Glutamatergic neuron (in vitro differentiated cells): ENCODE measurements around the gene FCAR. TPM values are rescaled to one million over a fixed set of nuclear protein-coding genes. Genes with fewer than 3 reads are reported as not detected.
"Not testable (repeated sequence)": the region's sequence is repeated elsewhere in the genome, so short reads cannot be mapped to it uniquely, and the experiment has no call there.

Source experiments
- DNase-seq: peaks from one replicate; pipeline ENCODE4 v3.0.0; 2022
- H3K27ac Mint-ChIP-seq: one replicate; pipeline ENCODE4 v1.8.0; 2020; ENCODE audit warnings: mild to moderate bottlenecking, mixed read lengths, inconsistent platforms; ENCODE audit not compliant: unreplicated experiment
- H3K27me3 Mint-ChIP-seq: one replicate; pipeline ENCODE4 v1.8.0; 2020; ENCODE audit warnings: mild to moderate bottlenecking, moderate library complexity, mixed read lengths, inconsistent platforms; ENCODE audit not compliant: unreplicated experiment
- H3K36me3 Mint-ChIP-seq: one replicate; pipeline ENCODE4 v1.8.0; 2020; ENCODE audit warnings: mild to moderate bottlenecking, mixed read lengths, inconsistent platforms; ENCODE audit not compliant: unreplicated experiment
- H3K4me1 Mint-ChIP-seq: one replicate; pipeline ENCODE4 v1.8.0; 2020; ENCODE audit warnings: mild to moderate bottlenecking, low read depth, mixed read lengths, inconsistent platforms; ENCODE audit not compliant: unreplicated experiment
- H3K4me3 Mint-ChIP-seq: one replicate; pipeline ENCODE4 v1.8.0; 2020; ENCODE audit warnings: mild to moderate bottlenecking, mixed read lengths, inconsistent platforms; ENCODE audit not compliant: unreplicated experiment
- H3K9me3 Mint-ChIP-seq: one replicate; pipeline ENCODE4 v1.8.0; 2020; ENCODE audit warnings: mild to moderate bottlenecking, moderate library complexity, mixed read lengths, inconsistent platforms; ENCODE audit not compliant: unreplicated experiment
- CTCF ChIP-seq: fragments of 200-600 bp; sonication (generic); IDR thresholded peaks from one replicate; pipeline ENCODE4 v1.5.0; 2021; ENCODE audit not compliant: partially characterized antibody, unreplicated experiment
- long read RNA-seq: library from polyadenylated mRNA; unstranded; transcript quantifications from one replicate; pipeline ENCODE4 v2.0.0, GENCODE V29; 2020; ENCODE audit not compliant: unreplicated experiment
- total RNA-seq: library from RNA; stranded (reverse); fragmentation: NEBNext Ultra II Directional; extraction: Animal tissue kit (Norgen Biotek cat#: 25700); gene quantifications from one replicate; pipeline ENCODE4 v1.2.1, GENCODE V29; 2021; ENCODE audit not compliant: unreplicated experiment

The FCAR gene
- total RNA-seq: not detected
- long read RNA-seq: 0 reads

GRCh38 chr19:54873990-54874389, at the start of gene FCAR:
TSS of gene FCAR (plus strand) at chr19:54874235. CDS start at chr19:54874290, 55 bp downstream.
- DNase-seq: no peak
- Mint-ChIP-seq H3K27me3 (no peaks in the 10 kb centered on the region), H3K4me1 (no peaks in the 10 kb centered on the region), H3K4me3 (no peak within 1 kb of the TSS), H3K36me3 (no peaks in the 10 kb centered on the region), H3K9me3 (no peaks in the 10 kb centered on the region), H3K27ac (no peak within 1 kb of the TSS)
- TF ChIP-seq CTCF: no peak

- DNase-seq: not testable (repeated sequence)
Observed at GRCh38 chr19:54824416-54824815, 49.6 kb upstream of the FCAR start.

GRCh38 chr19:54825326-54825725, 48.7 kb upstream of the FCAR start:
- peaks cover 19% of the 10 kb centered on the region for H3K9me3 Mint-ChIP-seq
- not testable (repeated sequence) for H3K4me1 Mint-ChIP-seq, H3K4me3 Mint-ChIP-seq, DNase-seq, H3K27me3 Mint-ChIP-seq, H3K27ac Mint-ChIP-seq
- peaks cover 12% of the 10 kb centered on the region for H3K36me3 Mint-ChIP-seq

More at GRCh38 chr19:54824416-54824815, 49.6 kb upstream of the FCAR start:
- H3K4me3 Mint-ChIP-seq, H3K27ac Mint-ChIP-seq, H3K4me1 Mint-ChIP-seq, H3K36me3 Mint-ChIP-seq, H3K27me3 Mint-ChIP-seq: not testable (repeated sequence)
- peaks cover 17% of the 10 kb centered on the region for H3K9me3 Mint-ChIP-seq

- H3K4me1 Mint-ChIP-seq, DNase-seq, H3K4me3 Mint-ChIP-seq, H3K27me3 Mint-ChIP-seq, H3K27ac Mint-ChIP-seq: not testable (repeated sequence)
- Mint-ChIP-seq H3K9me3 (peaks cover 23% of the 10 kb centered on the region), H3K36me3 (peaks cover 13% of the 10 kb centered on the region)
Observed at GRCh38 chr19:54828064-54828463, 46.0 kb upstream of the FCAR start.

- peaks cover 11% of the 10 kb centered on the region for H3K27me3 Mint-ChIP-seq
- not testable (repeated sequence) for DNase-seq, H3K4me3 Mint-ChIP-seq, H3K4me1 Mint-ChIP-seq, H3K27ac Mint-ChIP-seq
- H3K9me3 Mint-ChIP-seq: peaks cover 26% of the 10 kb centered on the region
- peaks cover 16% of the 10 kb centered on the region for H3K36me3 Mint-ChIP-seq
Observed at GRCh38 chr19:54832496-54832895, 41.5 kb upstream of the FCAR start, which contains the start of gene KIR2DS4. TSS of gene KIR2DS4 (plus strand) at chr19:54832676.

- DNase-seq, H3K27ac Mint-ChIP-seq, H3K27me3 Mint-ChIP-seq, H3K4me1 Mint-ChIP-seq, H3K4me3 Mint-ChIP-seq: not testable (repeated sequence)
- H3K36me3 Mint-ChIP-seq: peaks cover 19% of the 10 kb centered on the region
- peaks cover 25% of the 10 kb centered on the region for H3K9me3 Mint-ChIP-seq
Observed at GRCh38 chr19:54835126-54835525, 38.9 kb upstream of the FCAR start.

GRCh38 chr19:54837522-54837921, 36.5 kb upstream of the FCAR start:
- not testable (repeated sequence) for H3K27me3 Mint-ChIP-seq, H3K4me3 Mint-ChIP-seq, H3K4me1 Mint-ChIP-seq, H3K27ac Mint-ChIP-seq, DNase-seq
- Mint-ChIP-seq H3K9me3 (peaks cover 17% of the 10 kb centered on the region), H3K36me3 (peaks cover 13% of the 10 kb centered on the region)

- Mint-ChIP-seq H3K9me3 (peaks cover 15% of the 10 kb centered on the region), H3K36me3 (peaks cover 13% of the 10 kb centered on the region)
- DNase-seq, H3K4me1 Mint-ChIP-seq, H3K27me3 Mint-ChIP-seq, H3K4me3 Mint-ChIP-seq, H3K27ac Mint-ChIP-seq: not testable (repeated sequence)
Observed at GRCh38 chr19:54843171-54843570, 30.9 kb upstream of the FCAR start.

- not testable (repeated sequence) for H3K4me3 Mint-ChIP-seq, H3K27me3 Mint-ChIP-seq, DNase-seq, H3K4me1 Mint-ChIP-seq, H3K27ac Mint-ChIP-seq
- peaks cover 24% of the 10 kb centered on the region for H3K9me3 Mint-ChIP-seq
- peaks cover 15% of the 10 kb centered on the region for H3K36me3 Mint-ChIP-seq
Observed at GRCh38 chr19:54850061-54850640, 23.9 kb upstream of the FCAR start, which contains the start of gene KIR3DL2. TSS of gene KIR3DL2 (plus strand) at chr19:54850443. CDS start at chr19:54850476, 33 bp downstream.
